GM23338 (cell line): ENCODE results near the gene PAPPA2. TPM values are rescaled to one million over a fixed set of nuclear protein-coding genes. Genes with fewer than 3 reads are reported as not detected.
A peak's percentile ranks its signal among the peaks of the same experiment; 100 is the strongest.

Source experiments
- ATAC-seq: fragments of 200-7000 bp; cut with Tn5 transposase; 3 replicates; pipeline ENCODE4 v1.9.1; 2020
- DNase-seq: peaks from one replicate; pipeline ENCODE4 v3.0.0-alpha.2; 2015; ENCODE audit warnings: low spot score
- H2AFZ ChIP-seq: fragments of 200-600 bp; sonication (generic); 2 replicates; pipeline ENCODE4 v1.8.0; 2016; ENCODE audit warnings: antibody characterized with exemption, mild to moderate bottlenecking, moderate library complexity
- H3F3A ChIP-seq: fragments of 200-600 bp; sonication (generic); replicated peaks from 2 replicates; pipeline ENCODE4 v1.8.0; 2017; ENCODE audit warnings: antibody characterized with exemption, mixed run types, low read depth
- H3K27ac ChIP-seq: fragments of 200-600 bp; sonication (generic); 2 replicates; pipeline ENCODE4 v1.6.1; 2016; ENCODE audit warnings: low read depth
- H3K27me3 ChIP-seq: fragments of 200-600 bp; sonication (generic); 2 replicates; pipeline ENCODE4 v1.8.0; 2016; ENCODE audit warnings: mild to moderate bottlenecking, mixed run types, moderate library complexity; ENCODE audit not compliant: insufficient read depth
- H3K36me3 ChIP-seq: fragments of 200-600 bp; sonication (generic); 2 replicates; pipeline ENCODE4 v1.8.0; 2016; ENCODE audit warnings: mild to moderate bottlenecking; ENCODE audit not compliant: insufficient read depth
- H3K4me1 ChIP-seq: fragments of 200-600 bp; sonication (generic); 2 replicates; pipeline ENCODE4 v1.8.0; 2016; ENCODE audit warnings: mild to moderate bottlenecking, moderate library complexity; ENCODE audit not compliant: insufficient read depth
- H3K4me2 ChIP-seq: fragments of 200-600 bp; sonication (generic); 2 replicates; pipeline ENCODE4 v1.7.1; 2017; ENCODE audit warnings: mixed run types
- H3K4me3 ChIP-seq: fragments of 200-600 bp; sonication (generic); 2 replicates; pipeline ENCODE4 v1.6.1; 2016; ENCODE audit warnings: mixed run types
- H3K79me2 ChIP-seq: fragments of 200-600 bp; sonication (generic); replicated peaks from 2 replicates; pipeline ENCODE4 v1.8.0; 2017; ENCODE audit warnings: mild to moderate bottlenecking; ENCODE audit not compliant: insufficient read depth
- H3K9me2 ChIP-seq: fragments of 200-600 bp; sonication (generic); 2 replicates; pipeline ENCODE4 v1.8.0; 2017; ENCODE audit not compliant: insufficient read depth
- H4K20me1 ChIP-seq: fragments of 200-600 bp; sonication (generic); replicated peaks from 2 replicates; pipeline ENCODE4 v1.8.0; 2017; ENCODE audit warnings: mild to moderate bottlenecking; ENCODE audit not compliant: insufficient read depth
- H3K27ac Mint-ChIP-seq: 2 replicates; pipeline ENCODE4 v1.8.0; 2020; ENCODE audit warnings: inconsistent platforms, mild to moderate bottlenecking, moderate library complexity, mixed read lengths
- H3K27me3 Mint-ChIP-seq: 3 replicates; pipeline ENCODE4 v1.8.0; 2022; ENCODE audit warnings: low read depth, mild to moderate bottlenecking, moderate library complexity, mixed read lengths, inconsistent platforms; ENCODE audit not compliant: insufficient read depth, poor library complexity
- H3K36me3 Mint-ChIP-seq: 3 replicates; pipeline ENCODE4 v1.8.0; 2021; ENCODE audit warnings: low read depth, mild to moderate bottlenecking, inconsistent platforms, moderate library complexity, mixed read lengths
- H3K4me1 Mint-ChIP-seq: 3 replicates; pipeline ENCODE4 v1.8.0; 2020; ENCODE audit warnings: mild to moderate bottlenecking, inconsistent platforms, mixed read lengths
- H3K4me3 Mint-ChIP-seq: 3 replicates; pipeline ENCODE4 v1.8.0; 2021; ENCODE audit warnings: moderate library complexity, mild to moderate bottlenecking, inconsistent platforms, mixed read lengths
- H3K9me3 Mint-ChIP-seq: 3 replicates; pipeline ENCODE4 v1.8.0; 2020; ENCODE audit warnings: moderate library complexity, mild to moderate bottlenecking, inconsistent platforms, mixed read lengths
- CREB1 ChIP-seq: fragments of 250-450 bp; sonication (Bioruptor Pico); IDR thresholded peaks from 2 replicates; pipeline ENCODE4 v1.5.0; 2020; ENCODE audit warnings: low read depth, mild to moderate bottlenecking, moderate library complexity
- JUNB ChIP-seq: IDR thresholded peaks from one replicate; pipeline ENCODE4 v1.6.1; 2016; ENCODE audit warnings: antibody characterized with exemption; ENCODE audit not compliant: unreplicated experiment
- STAT1 ChIP-seq: IDR thresholded peaks from one replicate; pipeline ENCODE4 v1.6.1; 2016; ENCODE audit warnings: antibody characterized with exemption; ENCODE audit not compliant: unreplicated experiment
- ZNF114 ChIP-seq: fragments of 250-450 bp; sonication (Bioruptor Pico); IDR thresholded peaks from 2 replicates; pipeline ENCODE4 v1.5.0; 2020; ENCODE audit warnings: mild to moderate bottlenecking, moderate library complexity
- ZNF331 ChIP-seq: fragments of 250-450 bp; sonication (Bioruptor Pico); IDR thresholded peaks from 2 replicates; pipeline ENCODE4 v1.5.0; 2020; ENCODE audit warnings: low read depth, mild to moderate bottlenecking, moderate library complexity
- ZNF462 ChIP-seq: fragments of 250-450 bp; sonication (Bioruptor Pico); IDR thresholded peaks from 2 replicates; pipeline ENCODE4 v1.5.0; 2020; ENCODE audit warnings: mild to moderate bottlenecking, moderate library complexity
- polyA plus RNA-seq: library from polyadenylated mRNA; unstranded; fragments of >200 nt; fragmentation: Nextera tagmentation; extraction: Ambion mirVana; gene quantifications from 2 replicates; pipeline ENCODE4 v1.2.1, GENCODE V29; 2016
- total RNA-seq: library from RNA; depleted of rRNA; stranded (reverse); fragments of >200 nt; shearing (Covaris generic); gene quantifications from 2 replicates; pipeline ENCODE4 v1.2.3, GENCODE V29; 2014
- TF ChIP-seq, protein P1 (sequence below), 2 experiments: fragments of 200-600 bp in 1 of 2; sonication (generic) in 1 of 2; conservative IDR thresholded peaks; 2 replicates each; pipeline versions ENCODE4 v1.5.1 to v1.6.1; 2016 to 2017; ENCODE audit warnings: antibody characterized with exemption in 2 of 2, low read depth in 2 of 2, mild to moderate bottlenecking in 2 of 2, moderate library complexity in 1 of 2

Gene PAPPA2
- total and polyA plus RNA-seq, 2 experiments from 2014 or later = 1.4 to 1.7 TPM

GRCh38 chr1:176440176-176440575 lies 22.8 kb upstream of the PAPPA2 start (continued):
- no peak for TF ChIP-seq JUNB
- TF ChIP-seq, protein P1, sequence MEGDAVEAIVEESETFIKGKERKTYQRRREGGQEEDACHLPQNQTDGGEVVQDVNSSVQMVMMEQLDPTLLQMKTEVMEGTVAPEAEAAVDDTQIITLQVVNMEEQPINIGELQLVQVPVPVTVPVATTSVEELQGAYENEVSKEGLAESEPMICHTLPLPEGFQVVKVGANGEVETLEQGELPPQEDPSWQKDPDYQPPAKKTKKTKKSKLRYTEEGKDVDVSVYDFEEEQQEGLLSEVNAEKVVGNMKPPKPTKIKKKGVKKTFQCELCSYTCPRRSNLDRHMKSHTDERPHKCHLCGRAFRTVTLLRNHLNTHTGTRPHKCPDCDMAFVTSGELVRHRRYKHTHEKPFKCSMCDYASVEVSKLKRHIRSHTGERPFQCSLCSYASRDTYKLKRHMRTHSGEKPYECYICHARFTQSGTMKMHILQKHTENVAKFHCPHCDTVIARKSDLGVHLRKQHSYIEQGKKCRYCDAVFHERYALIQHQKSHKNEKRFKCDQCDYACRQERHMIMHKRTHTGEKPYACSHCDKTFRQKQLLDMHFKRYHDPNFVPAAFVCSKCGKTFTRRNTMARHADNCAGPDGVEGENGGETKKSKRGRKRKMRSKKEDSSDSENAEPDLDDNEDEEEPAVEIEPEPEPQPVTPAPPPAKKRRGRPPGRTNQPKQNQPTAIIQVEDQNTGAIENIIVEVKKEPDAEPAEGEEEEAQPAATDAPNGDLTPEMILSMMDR (conservative IDR thresholded peaks at IDR 0.05; ENCODE audit: low read depth in 2 of 2) = no peak
- TF ChIP-seq STAT1 = no peak
- no peak for TF ChIP-seq ZNF114 (CRISPR knock-in tag)
- no peak for TF ChIP-seq ZNF331 (CRISPR knock-in tag)

DNA sequence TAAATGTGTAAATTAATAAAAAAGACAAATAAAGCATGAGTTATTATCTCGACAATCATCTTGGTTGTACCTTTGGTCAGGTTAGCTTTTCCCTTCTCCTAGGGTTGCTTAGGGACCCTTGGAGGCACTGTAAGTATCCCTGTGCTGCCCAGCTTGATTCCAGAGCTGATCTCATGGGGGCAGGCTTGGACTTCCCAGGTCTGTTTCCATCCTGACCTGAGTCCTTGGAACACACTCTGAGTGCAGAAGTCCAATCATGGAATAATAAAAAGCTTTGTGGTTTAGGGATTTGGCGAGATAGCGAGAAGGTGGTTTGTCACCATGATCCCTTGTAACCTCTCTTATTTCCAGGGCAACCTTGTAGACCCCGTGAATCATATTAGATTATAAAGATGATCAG lies 18.7 kb upstream of the PAPPA2 start:
- Histone ChIP-seq H3K36me3 (no peaks in the 10 kb centered on the region), H3K9me2 (peaks cover 11% of the 10 kb centered on the region), H3K4me2 (no peak overlapping the region), H3K27ac (no peak overlapping the region), H4K20me1 (no peaks in the 10 kb centered on the region), H3K79me2 (no peaks in the 10 kb centered on the region), H2AFZ (no peak overlapping the region), H3K4me3 (no peak overlapping the region), H3F3A (no peaks in the 10 kb centered on the region), H3K27me3 (no peaks in the 10 kb centered on the region), H3K4me1 (no peaks in the 10 kb centered on the region)
- no peaks in the 10 kb centered on the region for H3K27me3 Mint-ChIP-seq
- no peak for TF ChIP-seq CREB1 (CRISPR knock-in tag)
- TF ChIP-seq ZNF114 (CRISPR knock-in tag) = no peak
- TF ChIP-seq ZNF462 (CRISPR knock-in tag) = no peak
- TF ChIP-seq, protein P1 (conservative IDR thresholded peaks at IDR 0.05; ENCODE audit: low read depth in 2 of 2) = peak; percentile 15 to 41; a peak in 3 of 4 replicates
- no peaks in the 10 kb centered on the region for H3K9me3 Mint-ChIP-seq
- H3K4me3 Mint-ChIP-seq = no peak overlapping the region
- DNase-seq (no peak), ATAC-seq (no peak)
- no peaks in the 10 kb centered on the region for H3K36me3 Mint-ChIP-seq
- no peak overlapping the region for H3K27ac Mint-ChIP-seq
- H3K4me1 Mint-ChIP-seq = no peaks in the 10 kb centered on the region
